Inflammatory macrophage treated with lipopolysaccharide for 1 hour (primary cell): ENCODE data around the gene FLRT1.

Experiments used
- DNase-seq, 2 donors: peaks; one replicate each; pipeline ENCODE4 v3.0.0-alpha.2; 2020 to 2022

FLRT1 gene, protein sequence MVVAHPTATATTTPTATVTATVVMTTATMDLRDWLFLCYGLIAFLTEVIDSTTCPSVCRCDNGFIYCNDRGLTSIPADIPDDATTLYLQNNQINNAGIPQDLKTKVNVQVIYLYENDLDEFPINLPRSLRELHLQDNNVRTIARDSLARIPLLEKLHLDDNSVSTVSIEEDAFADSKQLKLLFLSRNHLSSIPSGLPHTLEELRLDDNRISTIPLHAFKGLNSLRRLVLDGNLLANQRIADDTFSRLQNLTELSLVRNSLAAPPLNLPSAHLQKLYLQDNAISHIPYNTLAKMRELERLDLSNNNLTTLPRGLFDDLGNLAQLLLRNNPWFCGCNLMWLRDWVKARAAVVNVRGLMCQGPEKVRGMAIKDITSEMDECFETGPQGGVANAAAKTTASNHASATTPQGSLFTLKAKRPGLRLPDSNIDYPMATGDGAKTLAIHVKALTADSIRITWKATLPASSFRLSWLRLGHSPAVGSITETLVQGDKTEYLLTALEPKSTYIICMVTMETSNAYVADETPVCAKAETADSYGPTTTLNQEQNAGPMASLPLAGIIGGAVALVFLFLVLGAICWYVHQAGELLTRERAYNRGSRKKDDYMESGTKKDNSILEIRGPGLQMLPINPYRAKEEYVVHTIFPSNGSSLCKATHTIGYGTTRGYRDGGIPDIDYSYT

DNA sequence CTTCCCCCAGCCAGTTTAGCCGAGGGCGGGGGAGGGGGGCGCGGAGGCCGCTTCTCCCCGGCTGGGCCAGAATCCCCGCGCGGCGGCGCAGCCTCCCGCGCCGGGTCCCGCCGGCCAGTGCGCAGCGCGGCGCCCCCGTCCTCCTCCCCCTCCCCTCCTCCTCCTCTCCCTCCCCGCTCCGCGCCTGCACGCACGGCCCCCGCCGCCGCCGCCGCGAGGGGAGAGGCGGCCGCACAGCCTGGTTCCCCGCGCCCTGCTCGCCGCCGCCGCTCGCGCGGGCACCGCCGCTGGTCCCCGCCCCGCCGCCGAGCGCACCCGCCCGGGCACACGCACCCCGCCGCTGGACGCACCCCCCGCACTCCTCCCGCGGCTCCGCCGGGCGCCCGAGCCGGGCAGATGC lies at the start of gene FLRT1:
Gene FLRT1 (plus strand): TSS at position 356 of the 400 bp plus-strand sequence. CDS start 80,337 bp downstream, outside the sequence.
- DNase-seq = no peak

GRCh38 chr11:63986156-63986931 lies 49.4 kb upstream of the FLRT1 start, which contains the start of gene OTUB1:
Gene OTUB1, plus strand, starts transcription at chr11:63986438. Its CDS starts 19 bp downstream, at chr11:63986457.
- DNase-seq = peak; percentile 81 to 85

DNA sequence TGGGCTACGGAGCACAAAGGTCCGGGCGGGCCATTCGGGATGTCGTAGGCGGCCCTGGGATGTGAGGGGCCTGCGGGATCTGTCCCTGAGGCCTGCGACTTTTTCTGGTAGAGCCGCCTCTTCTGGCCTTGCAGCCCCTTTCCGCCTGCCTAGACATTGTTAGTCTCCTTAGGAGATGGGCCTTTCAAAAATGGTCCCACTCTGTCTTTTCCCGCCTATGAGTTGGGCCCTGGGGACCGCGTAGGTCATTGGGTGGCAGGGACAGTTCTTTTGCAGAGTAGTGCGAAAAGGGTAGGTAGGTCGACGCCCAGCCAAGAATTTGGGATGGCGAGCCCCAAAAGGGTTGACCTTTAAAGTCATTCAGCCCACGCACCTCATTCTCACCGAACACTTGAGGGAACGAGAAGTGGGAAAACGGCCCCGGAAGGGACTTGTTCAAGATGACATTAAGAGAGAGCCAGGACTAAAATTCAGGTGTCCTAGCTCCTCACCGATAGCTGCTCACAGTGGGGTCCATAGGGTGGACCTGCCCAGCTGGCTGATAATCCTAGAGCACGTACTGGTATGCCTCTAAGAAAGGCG lies 48.7 kb upstream of the FLRT1 start:
- DNase-seq = no peak

- no peak for DNase-seq
These were observed 44.2 kb upstream of the FLRT1 start for GRCh38 chr11:63991558-63991957.

DNA sequence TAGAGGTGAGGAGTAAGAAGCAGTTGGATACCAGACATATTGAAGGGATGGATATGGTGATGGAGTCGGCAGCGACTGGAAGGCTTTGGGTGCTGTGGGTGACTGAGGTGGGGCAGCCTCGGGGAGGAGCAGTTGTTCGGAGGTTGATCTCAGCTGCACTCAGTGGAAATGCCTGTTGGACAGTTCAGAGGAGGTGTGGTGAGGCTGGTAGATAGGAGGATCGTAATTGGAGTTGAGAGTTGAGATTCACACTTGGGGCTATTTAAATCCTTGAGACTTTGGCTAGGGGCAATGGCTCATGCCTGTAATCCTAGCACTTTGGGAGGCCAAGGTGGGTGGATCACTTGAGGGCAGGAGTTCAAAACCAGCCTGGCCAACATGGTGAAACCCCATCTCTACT lies 42.6 kb upstream of the FLRT1 start:
- DNase-seq = no peak

DNA sequence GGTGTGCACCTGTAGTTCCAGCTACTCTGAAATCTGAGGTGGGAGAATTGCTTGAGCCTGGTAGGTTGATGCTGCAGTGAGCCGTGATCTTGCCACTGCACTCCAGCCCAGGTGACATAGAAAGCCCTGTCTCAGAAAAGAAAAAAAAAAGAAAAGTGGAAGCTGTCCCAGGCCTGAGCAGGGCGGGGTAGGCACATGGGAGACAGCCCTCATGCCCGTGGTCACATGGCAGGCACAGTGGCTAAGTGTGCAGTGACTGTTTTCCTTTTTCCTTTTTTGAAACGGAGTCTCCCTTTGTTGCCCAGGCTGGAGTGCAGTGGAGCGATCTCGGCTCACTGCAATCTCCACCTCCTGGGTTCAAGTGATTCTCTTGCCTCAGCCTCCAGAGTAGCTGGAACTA lies 41.7 kb upstream of the FLRT1 start:
- peak; percentile 42 to 47 for DNase-seq

GRCh38 chr11:63996512-63996911 lies 39.2 kb upstream of the FLRT1 start:
- no peak for DNase-seq

DNA sequence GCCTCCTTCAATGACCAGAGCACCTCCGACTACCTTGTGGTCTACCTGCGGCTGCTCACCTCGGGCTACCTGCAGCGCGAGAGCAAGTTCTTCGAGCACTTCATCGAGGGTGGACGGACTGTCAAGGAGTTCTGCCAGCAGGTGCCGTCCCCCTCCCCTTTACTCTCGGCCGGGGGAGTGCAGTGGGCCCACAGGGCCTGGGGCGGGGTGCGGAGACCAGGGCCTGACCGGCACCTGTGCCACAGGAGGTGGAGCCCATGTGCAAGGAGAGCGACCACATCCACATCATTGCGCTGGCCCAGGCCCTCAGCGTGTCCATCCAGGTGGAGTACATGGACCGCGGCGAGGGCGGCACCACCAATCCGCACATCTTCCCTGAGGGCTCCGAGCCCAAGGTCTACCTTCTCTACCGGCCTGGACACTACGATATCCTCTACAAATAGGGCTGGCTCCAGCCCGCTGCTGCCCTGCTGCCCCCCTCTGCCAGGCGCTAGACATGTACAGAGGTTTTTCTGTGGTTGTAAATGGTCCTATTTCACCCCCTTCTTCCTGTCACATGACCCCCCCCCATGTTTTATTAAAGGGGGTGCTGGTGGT lies 38.5 kb upstream of the FLRT1 start:
- DNase-seq = no peak

- DNase-seq = no peak
These were observed 37.9 kb upstream of the FLRT1 start for GRCh38 chr11:63997801-63998337.

- peak in 1 of 2 donors; percentile 39 for DNase-seq
These were observed 37.0 kb upstream of the FLRT1 start for GRCh38 chr11:63998558-63999348.

DNA sequence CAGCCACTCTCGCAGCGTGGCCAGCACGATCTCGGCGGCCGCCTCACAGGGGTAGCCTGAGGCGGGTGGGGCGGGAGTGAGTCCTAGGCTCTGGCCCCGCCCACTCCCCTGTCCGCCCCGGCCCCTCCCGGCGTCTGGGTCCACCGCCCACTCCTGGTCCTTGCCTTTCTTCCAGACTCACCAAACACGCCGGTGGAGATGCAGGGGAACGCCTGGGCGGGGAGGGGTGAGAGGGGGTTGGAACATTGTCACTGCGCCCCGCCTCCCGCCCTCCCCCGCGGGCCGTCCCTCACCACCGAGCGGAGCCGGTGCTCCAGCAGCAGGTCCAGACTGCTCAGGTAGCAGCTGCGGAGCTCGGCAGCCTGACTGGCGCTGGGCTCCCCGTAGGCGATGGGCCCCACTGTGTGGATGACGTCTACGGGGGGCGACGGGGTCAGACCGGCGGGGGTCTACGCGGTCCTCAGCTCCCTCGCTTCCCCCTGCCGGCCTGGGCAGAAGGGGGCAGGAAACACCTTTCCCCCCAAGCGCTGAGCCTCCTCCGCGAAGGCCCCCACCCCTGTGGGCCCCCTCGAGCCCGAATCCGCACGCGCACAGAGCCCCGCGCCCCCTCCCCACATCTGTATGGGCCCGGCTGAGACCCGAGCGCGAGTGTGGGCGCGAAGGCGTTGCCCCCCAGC lies 36.2 kb upstream of the FLRT1 start:
- DNase-seq = peak; percentile 44 to 48

DNA sequence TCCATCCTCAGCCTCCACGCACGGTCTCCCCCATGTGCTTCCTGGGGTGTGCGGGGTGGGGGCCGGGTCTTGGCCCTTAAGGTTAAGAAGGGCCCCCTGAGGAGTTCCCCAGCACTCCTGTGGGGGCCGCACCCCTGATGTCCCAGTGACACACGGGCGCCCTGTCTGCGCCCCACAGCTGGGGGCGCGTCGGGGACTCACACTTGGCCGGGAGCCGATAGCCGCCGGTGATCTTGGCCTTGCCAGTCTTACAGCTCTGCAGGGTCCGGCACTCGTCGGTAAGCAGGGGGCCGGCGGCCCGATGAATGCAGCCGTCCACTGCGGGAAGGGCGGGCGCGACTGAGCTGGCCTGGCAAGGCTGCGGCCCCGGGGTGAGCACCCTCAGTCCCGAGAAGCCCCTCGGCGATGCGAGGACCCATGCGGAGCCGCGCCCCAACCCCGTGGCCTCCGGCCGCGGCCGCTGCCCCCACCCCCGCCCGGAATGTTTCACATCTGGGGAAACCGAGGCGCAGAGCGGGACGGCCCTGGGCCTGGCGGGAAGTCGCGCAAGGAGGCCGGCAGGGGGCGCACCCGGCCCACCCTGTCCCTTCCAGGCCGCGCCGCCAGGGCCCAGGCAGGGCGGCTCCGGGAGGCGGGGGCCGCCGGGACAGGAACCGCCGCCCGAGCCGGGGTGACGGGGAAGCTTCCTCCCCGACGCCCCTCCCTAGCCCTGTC lies 35.5 kb upstream of the FLRT1 start:
- DNase-seq = peak; percentile 56 to 85

DNA sequence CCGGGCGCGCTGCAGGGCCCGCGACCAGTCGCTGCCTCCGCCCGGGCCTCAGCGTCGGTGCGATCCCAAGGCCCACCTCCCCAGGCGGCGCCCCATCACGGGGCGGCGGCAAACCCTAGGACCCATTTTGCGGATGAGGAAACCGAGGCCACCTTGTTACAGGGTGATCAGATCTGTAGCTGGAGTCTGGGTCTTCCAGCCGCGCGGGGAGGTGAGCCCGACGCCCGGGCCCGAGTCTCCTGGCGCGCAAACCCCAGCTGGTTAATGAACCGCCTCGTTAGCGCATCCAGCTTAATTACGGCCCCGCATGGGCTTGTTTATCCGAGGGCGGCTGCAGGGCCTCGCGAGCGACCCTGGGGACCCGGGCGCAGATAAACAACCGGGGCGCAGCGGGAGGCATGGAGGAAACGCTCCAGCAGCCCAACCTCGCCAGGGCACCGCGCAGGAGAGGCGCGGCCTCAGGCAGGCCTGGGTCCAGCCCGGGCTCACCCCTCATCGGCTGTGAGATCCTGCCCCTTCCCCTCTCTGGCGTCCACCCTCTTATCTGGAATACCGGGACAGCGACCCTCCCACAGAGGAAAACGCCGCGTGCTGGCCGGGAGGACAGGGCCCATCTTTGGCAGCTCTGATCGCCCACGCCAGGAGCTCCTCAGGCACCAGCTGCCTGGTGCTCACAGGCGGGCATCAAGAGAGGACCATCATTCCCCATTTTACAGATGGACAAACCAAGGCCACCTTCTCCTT lies 34.8 kb upstream of the FLRT1 start:
- DNase-seq = no peak

DNA sequence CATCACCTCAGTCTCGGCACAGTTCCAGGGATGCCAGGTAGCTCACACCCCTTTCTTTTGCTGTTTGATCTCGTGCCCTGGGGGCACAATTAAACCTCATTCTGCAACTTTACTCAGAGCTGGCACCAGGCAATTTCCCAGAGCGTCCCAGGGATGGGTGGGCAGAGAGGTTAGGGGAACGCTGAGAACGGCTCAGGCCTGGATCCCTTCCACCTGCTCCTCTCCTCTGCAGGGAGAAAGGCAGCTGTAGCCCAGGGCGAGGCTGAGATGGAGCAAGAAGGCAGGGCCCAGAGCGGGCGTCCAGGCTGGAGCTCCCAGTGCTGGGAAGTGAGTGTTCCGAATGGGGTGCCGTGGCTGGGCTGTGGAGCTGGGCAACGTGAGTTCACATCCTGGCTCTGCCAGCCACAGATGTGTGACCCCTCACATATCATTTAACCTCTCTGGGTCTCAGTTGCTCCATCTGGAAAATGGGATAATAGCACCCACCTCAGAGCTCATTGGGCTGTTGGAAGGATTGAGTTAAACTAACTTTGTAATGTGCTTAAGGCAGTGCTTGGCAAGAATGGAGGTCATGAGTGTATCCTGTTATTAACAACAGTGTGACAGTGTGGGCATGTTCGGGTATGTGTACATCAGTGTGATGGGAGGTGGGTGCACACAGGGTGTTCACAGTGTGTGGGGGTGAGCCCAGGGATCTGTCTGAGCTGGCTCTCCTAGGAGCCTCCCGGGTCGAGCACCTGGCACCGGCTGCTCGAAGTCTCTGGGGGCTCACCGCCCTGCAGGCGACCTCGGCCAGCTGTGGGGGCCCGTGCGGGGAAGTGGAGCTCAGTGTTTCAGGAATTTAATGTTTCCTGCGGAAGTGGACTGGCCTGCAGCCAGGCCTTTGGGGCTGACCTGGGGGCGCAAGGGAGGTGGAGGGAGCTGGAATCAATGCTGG lies 34.0 kb upstream of the FLRT1 start:
- DNase-seq = peak in 1 of 2 donors; percentile 15

- no peak for DNase-seq
These were observed 31.7 kb upstream of the FLRT1 start for GRCh38 chr11:64003807-64004589.

GRCh38 chr11:64004590-64004984 lies 31.1 kb upstream of the FLRT1 start:
- no peak for DNase-seq

GRCh38 chr11:64005691-64006090 lies 30.0 kb upstream of the FLRT1 start:
- no peak for DNase-seq
